IMR-90 (cell line): Measurements from ENCODE around the gene THAP10. TPM values are rescaled to one million over a fixed set of nuclear protein-coding genes. Genes with fewer than 3 reads are reported as not detected.
A peak's percentile ranks its signal among the peaks of the same experiment; 100 is the strongest.

Experiments used
- ATAC-seq: fragments of 200-7000 bp; cut with Tn5 transposase; 2 replicates; pipeline ENCODE4 v1.9.1; 2020; ENCODE audit warnings: low read depth, mild to moderate bottlenecking, moderate library complexity
- BruUV-seq: library from RNA; stranded (reverse); fragments of 400-500 nt; replicated peaks from 2 replicates; lab custom pipeline; 2021; lab: Mats Ljungman, UMichigan
- CTCF ChIA-PET: fragments of 300-600 bp; formaldehyde crosslinking; extraction: SDS; loops from one replicate; lab custom pipeline; 2021; ENCODE audit warnings: antibody characterized with exemption; lab: Yijun Ruan, JAX
- POLR2A ChIA-PET: fragments of 300-600 bp; sonication (Branson Sonifier 250); formaldehyde crosslinking; loops from one replicate; lab custom pipeline; 2022; ENCODE audit warnings: antibody characterized with exemption; ENCODE audit not compliant: unreplicated experiment; lab: Charles Lee
- DNase-seq: peaks from one replicate; pipeline ENCODE4 v3.0.0; 2013
- H2AFZ ChIP-seq: replicated peaks from 2 replicates; pipeline ENCODE3; 2013; ENCODE audit warnings: low read length, mild to moderate bottlenecking; ENCODE audit not compliant: poor library complexity
- H2AK5ac ChIP-seq: 2 replicates; pipeline ENCODE4 v1.6.1; 2013; ENCODE audit warnings: low read depth, low read length, inconsistent platforms
- H2AK9ac ChIP-seq: replicated peaks from 2 replicates; pipeline ENCODE3; 2013; ENCODE audit warnings: mild to moderate bottlenecking, low read depth, low read length, moderate library complexity; ENCODE audit not compliant: poor library complexity
- H2BK120ac ChIP-seq: 2 replicates; pipeline ENCODE4 v1.6.1; 2013; ENCODE audit warnings: low read depth, low read length, inconsistent platforms
- H2BK15ac ChIP-seq: 3 replicates; pipeline ENCODE4 v1.6.1; 2013; ENCODE audit warnings: low read depth, low read length, inconsistent platforms
- H2BK20ac ChIP-seq: 2 replicates; pipeline ENCODE4 v1.6.1; 2013; ENCODE audit warnings: low read depth, mild to moderate bottlenecking, inconsistent platforms, low read length, moderate library complexity
- H2BK5ac ChIP-seq: 2 replicates; pipeline ENCODE4 v1.6.1; 2013; ENCODE audit warnings: mild to moderate bottlenecking, low read depth, low read length, inconsistent platforms; ENCODE audit not compliant: poor library complexity, severe bottlenecking
- H3K14ac ChIP-seq: replicated peaks from 2 replicates; pipeline ENCODE4 v1.6.1; 2013; ENCODE audit warnings: low read depth, low read length, inconsistent platforms
- H3K18ac ChIP-seq: 2 replicates; pipeline ENCODE4 v1.6.1; 2013; ENCODE audit warnings: low read depth, low read length, control low read depth
- H3K23ac ChIP-seq: 2 replicates; pipeline ENCODE4 v1.6.1; 2013; ENCODE audit warnings: low read depth, low read length, inconsistent platforms
- H3K27ac ChIP-seq: 2 replicates; pipeline ENCODE4 v1.5.1; 2013; ENCODE audit warnings: mild to moderate bottlenecking, control low read depth, low read length; ENCODE audit not compliant: insufficient read depth
- H3K27me3 ChIP-seq: 2 replicates; pipeline ENCODE4 v1.6.1; 2013; ENCODE audit warnings: low read length; ENCODE audit not compliant: control insufficient read depth, insufficient read depth
- H3K36me3 ChIP-seq: 2 replicates; pipeline ENCODE4 v1.6.1; 2013; ENCODE audit warnings: low read length, mixed read lengths; ENCODE audit not compliant: control insufficient read depth, insufficient read depth
- H3K4ac ChIP-seq: 2 replicates; pipeline ENCODE4 v1.6.1; 2013; ENCODE audit warnings: low read depth, low read length, inconsistent platforms
- H3K4me1 ChIP-seq: 2 replicates; pipeline ENCODE4 v1.6.1; 2013; ENCODE audit warnings: low read length, mixed read lengths; ENCODE audit not compliant: control insufficient read depth, insufficient read depth
- H3K4me2 ChIP-seq: 2 replicates; pipeline ENCODE4 v1.6.1; 2013; ENCODE audit warnings: low read depth, mild to moderate bottlenecking, control low read depth, low read length, moderate library complexity
- H3K4me3 ChIP-seq: 2 replicates; pipeline ENCODE4 v1.5.1; 2013; ENCODE audit warnings: low read depth, mild to moderate bottlenecking, control low read depth, low read length, moderate library complexity; ENCODE audit not compliant: insufficient read depth
- H3K56ac ChIP-seq: 2 replicates; pipeline ENCODE4 v1.6.1; 2013; ENCODE audit warnings: low read length, inconsistent platforms; ENCODE audit not compliant: insufficient read depth; ENCODE audit errors: extremely low read depth
- H3K79me1 ChIP-seq, 2 experiments: 2 replicates each; pipeline ENCODE4 v1.6.1; 2013; ENCODE audit warnings: low read length in 2 of 2, inconsistent platforms in 1 of 2, low read depth in 1 of 2
- H3K9ac ChIP-seq: 2 replicates; pipeline ENCODE4 v1.6.1; 2013; ENCODE audit warnings: low read depth, low read length, control low read depth
- H3K9me1 ChIP-seq: 2 replicates; pipeline ENCODE4 v1.6.1; 2013; ENCODE audit warnings: low read length, inconsistent platforms; ENCODE audit not compliant: insufficient read depth
- H3K9me3 ChIP-seq: 2 replicates; pipeline ENCODE4 v1.6.1; 2013; ENCODE audit warnings: low read length; ENCODE audit not compliant: control insufficient read depth, insufficient read depth
- H4K20me1 ChIP-seq: 2 replicates; pipeline ENCODE4 v1.6.1; 2013; ENCODE audit warnings: low read length, inconsistent platforms; ENCODE audit not compliant: insufficient read depth
- H4K5ac ChIP-seq: 2 replicates; pipeline ENCODE4 v1.6.1; 2013; ENCODE audit warnings: mild to moderate bottlenecking, low read depth, low read length, control low read depth
- H4K8ac ChIP-seq, 2 experiments: 2 replicates each; pipeline ENCODE4 v1.6.1; 2013; ENCODE audit warnings: low read depth in 2 of 2, low read length in 2 of 2, control low read depth in 1 of 2, inconsistent platforms in 1 of 2
- H4K91ac ChIP-seq: 2 replicates; pipeline ENCODE4 v1.6.1; 2013; ENCODE audit warnings: low read depth, low read length, inconsistent platforms; ENCODE audit not compliant: insufficient read depth
- FOS ChIP-seq: fragments of 150-350 bp; IDR thresholded peaks from 2 replicates; pipeline ENCODE4 v1.6.1; 2016; ENCODE audit warnings: low read depth, low read length
- NFE2L2 ChIP-seq: fragments of 150-350 bp; IDR thresholded peaks from 2 replicates; pipeline ENCODE4 v1.6.1; 2016; ENCODE audit warnings: low read depth, mild to moderate bottlenecking, low read length
- POLR2A ChIP-seq: IDR thresholded peaks from 2 replicates; pipeline ENCODE4 v1.6.1; 2012; ENCODE audit warnings: mild to moderate bottlenecking, low read depth, low read length
- WGBS, 2 experiments: methylation state at CpG; one replicate each; pipeline versions ENCODE4 v1.1.5 to v1.1.7; 2013; ENCODE audit warnings: missing lambda C conversion rate in 2 of 2; ENCODE audit not compliant: insufficient read length in 1 of 2; ENCODE audit errors: extremely low coverage in 2 of 2; 5-methylcytosine and 5-hydroxymethylcytosine counted together
- dilution Hi-C: fragments of 300-500 bp; cut with HindIII; formaldehyde crosslinking; loops from one replicate; pipeline ENCODE4 v1.14.3; 2018; ENCODE audit warnings: low sequenced_read_pairs; ENCODE audit not compliant: unreplicated experiment
- in situ Hi-C: fragments of 300-500 bp; cut with MboI; formaldehyde crosslinking; loops from 3 replicates; pipeline ENCODE4 v1.14.3; 2019; ENCODE audit warnings: low sequenced_read_pairs, inconsistent platforms, mixed read lengths
- intact Hi-C: fragments of 100-400 bp; cut with micrococcal nuclease; formaldehyde crosslinking; loops from 2 replicates; pipeline ENCODE4 v1.10.0; 2022
- polyA plus RNA-seq, 3 experiments: library from polyadenylated mRNA; depleted of rRNA; stranded (reverse); fragments of >200 nt; gene quantifications; 2 replicates each; pipeline ENCODE4 v1.2.3, GENCODE V29; 2012; ENCODE audit warnings: low replicate concordance in 1 of 3
- total RNA-seq: library from RNA; depleted of rRNA; stranded (reverse); fragments of >200 nt; gene quantifications from 2 replicates; pipeline ENCODE4 v1.2.3, GENCODE V29; 2012

The THAP10 gene
- total and polyA plus RNA-seq, 2 of the 4 experiments (the other 2 are of a cell fraction), result 2.3 to 2.8 TPM

DNA sequence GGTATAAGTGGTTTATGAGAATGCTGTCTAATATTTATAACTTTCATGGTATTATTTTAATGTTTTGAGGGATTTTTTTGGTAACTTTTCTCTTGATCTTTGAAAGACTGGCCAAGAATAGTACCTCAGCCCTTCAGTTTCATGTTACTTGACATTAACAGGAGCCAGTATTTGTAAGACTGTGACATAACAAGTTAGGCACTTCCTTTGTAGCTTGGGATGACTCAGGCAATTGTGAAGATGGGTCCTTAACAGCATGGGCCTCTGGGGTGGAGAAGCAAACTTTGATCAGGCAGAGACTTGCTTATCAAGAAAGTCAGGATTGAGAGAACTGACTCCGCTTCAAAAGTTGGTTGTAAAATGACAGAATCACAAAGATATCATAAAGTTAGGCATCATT lies 9.9 kb upstream of the THAP10 start:
- Histone ChIP-seq H3K56ac (peak overlapping the region; percentile 67), H2BK120ac (peak overlapping the region; percentile 99), H3K4me3 (no peak overlapping the region), H3K79me1 (peaks cover 0 to 10% of the 10 kb centered on the region in 2 experiments; a peak in 2 of 4 replicates), H3K36me3 (peaks cover 2% of the 10 kb centered on the region), H3K9me1 (peaks cover 9% of the 10 kb centered on the region), H4K20me1 (no peaks in the 10 kb centered on the region), H4K5ac (peak overlapping the region; percentile 100), H2AK5ac (peak overlapping the region; percentile 96), H3K4me2 (peak overlapping the region; percentile 39; the same call in 1 of the 2 replicates), H3K23ac (peak overlapping the region; percentile 93), H3K4ac (peak overlapping the region; percentile 99), H3K18ac (peak overlapping the region; percentile 100), H3K27ac (peak overlapping the region; percentile 88), H3K4me1 (peaks cover 10% of the 10 kb centered on the region), H2BK15ac (peak overlapping the region; percentile 98), H3K14ac (peak overlapping the region; percentile 98), H2BK20ac (peak overlapping the region; percentile 98), H4K8ac (peak overlapping the region; percentile 95), H2AFZ (peak overlapping the region; percentile 87), H3K9me3 (peaks cover 2% of the 10 kb centered on the region; the same call in 1 of the 2 replicates), H4K91ac (peak overlapping the region; percentile 99), H3K9ac (0 out of 2 replicates have a peak overlapping the region, but pooled peaks have one; percentile 1), H2AK9ac (peak overlapping the region; percentile 86), H3K27me3 (no peaks in the 10 kb centered on the region), H2BK5ac (peak overlapping the region; percentile 96)
- 100% methylated on average over 1 of the region's 1 CpG; no CpG with 5 or more reads in 1 of the 2 experiments for WGBS, 2 experiments
- intact Hi-C loops (no loop called here), dilution Hi-C loops (no loop called here), in situ Hi-C loops (no loop called here)
- TF ChIP-seq FOS (peak; percentile 64; the same call in 1 of the 2 replicates), POLR2A (no peak), NFE2L2 (peak; percentile 85)
- CTCF ChIA-PET, result interaction anchor here (1.3 kb wide), 1 partner anchor 9 kb away, joined by 3 read pairs; no protein-coding TSS in a partner anchor
- BruUV-seq, result no TSS peak
- DNase-seq (peak; percentile 95), ATAC-seq (peak; percentile 92)
- POLR2A ChIA-PET, result no interaction called here
